Measurements from ENCODE around the gene AGMO.

AGMO gene

GRCh38 chr7:15292138-15292537 is 269.7 kb downstream of the AGMO start:
- H3K27ac ChIP-seq = no peak overlapping the region
- TF ChIP-seq CTCF (IDR thresholded peaks at IDR 0.05; ENCODE audit: low read depth, low read length) = no peak
- DNase-seq = no peak
- H3K4me3 ChIP-seq (ENCODE audit: low read depth, low read length) = no peak overlapping the region
- no peaks in the 10 kb centered on the region for H3K36me3 ChIP-seq
- no peaks in the 10 kb centered on the region for H3K27me3 ChIP-seq (ENCODE audit: insufficient read depth, low read depth, severe bottlenecking)
- H3K9me3 ChIP-seq (ENCODE audit: severe bottlenecking) = no peaks in the 10 kb centered on the region

DNA sequence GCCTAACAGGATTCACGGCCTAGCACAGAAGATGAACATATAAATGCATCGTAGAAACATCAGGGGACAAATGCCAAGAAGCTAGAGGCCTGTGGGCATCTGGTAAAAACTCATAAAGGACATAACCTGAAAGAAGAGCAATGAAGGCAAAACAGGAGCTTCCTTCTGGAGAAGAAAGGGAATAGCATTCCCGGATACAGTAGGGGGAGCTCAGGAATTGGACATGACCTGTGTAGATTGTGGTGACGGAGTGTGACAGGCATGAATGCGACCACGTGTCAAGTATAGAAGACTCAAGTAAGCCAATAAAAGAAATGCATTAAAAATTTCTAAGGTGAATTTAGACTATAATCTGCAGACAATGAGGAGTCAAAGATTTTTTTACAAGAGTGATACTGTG is 270.1 kb downstream of the AGMO start:
- Histone ChIP-seq H3K36me3 (no peaks in the 10 kb centered on the region), H3K9me3 (ENCODE audit: severe bottlenecking) (no peaks in the 10 kb centered on the region), H3K4me3 (ENCODE audit: low read depth, low read length) (no peak overlapping the region), H3K27ac (no peak overlapping the region), H3K27me3 (ENCODE audit: insufficient read depth, low read depth, severe bottlenecking) (no peaks in the 10 kb centered on the region)
- 0 out of 2 replicates have a peak, but pooled peaks have one; percentile 4 for TF ChIP-seq CTCF (IDR thresholded peaks at IDR 0.05; ENCODE audit: low read depth, low read length)
- no peak for DNase-seq

DNA sequence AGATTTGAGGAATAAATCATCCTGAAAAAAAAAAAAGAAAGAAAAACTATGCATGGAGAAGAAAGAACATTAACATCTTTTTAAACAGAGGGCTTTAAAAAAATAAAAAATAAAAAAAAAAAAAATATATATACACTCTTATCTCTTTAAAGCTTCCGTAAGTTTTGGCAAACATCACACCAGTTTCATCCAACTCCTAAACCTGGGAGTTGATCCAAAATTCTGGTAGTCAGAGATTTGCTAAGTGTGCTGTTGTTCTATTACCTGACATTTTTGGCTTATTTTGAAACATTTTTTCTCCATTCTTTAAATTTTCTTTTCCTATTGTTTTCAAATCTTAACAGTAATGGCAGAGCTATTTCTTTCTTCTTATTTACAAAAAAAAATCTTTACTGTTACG is 273.1 kb downstream of the AGMO start:
- no peak for DNase-seq
- H3K36me3 ChIP-seq = no peaks in the 10 kb centered on the region
- no peak overlapping the region for H3K27ac ChIP-seq
- H3K4me3 ChIP-seq (ENCODE audit: low read depth, low read length) = no peak overlapping the region
- H3K9me3 ChIP-seq (ENCODE audit: severe bottlenecking) = no peaks in the 10 kb centered on the region
- H3K27me3 ChIP-seq (ENCODE audit: insufficient read depth, low read depth, severe bottlenecking) = no peaks in the 10 kb centered on the region
- TF ChIP-seq CTCF (IDR thresholded peaks at IDR 0.05; ENCODE audit: low read depth, low read length) = no peak

- H3K4me3 ChIP-seq (ENCODE audit: low read depth, low read length) = no peak overlapping the region
- no peaks in the 10 kb centered on the region for H3K9me3 ChIP-seq (ENCODE audit: severe bottlenecking)
- no peaks in the 10 kb centered on the region for H3K27me3 ChIP-seq (ENCODE audit: insufficient read depth, low read depth, severe bottlenecking)
- H3K27ac ChIP-seq = no peak overlapping the region
- H3K36me3 ChIP-seq = no peaks in the 10 kb centered on the region
- no peak for TF ChIP-seq CTCF (IDR thresholded peaks at IDR 0.05; ENCODE audit: low read depth, low read length)
- DNase-seq = no peak
Measured at GRCh38 chr7:15284396-15284795, 277.4 kb downstream of the AGMO start.

DNA sequence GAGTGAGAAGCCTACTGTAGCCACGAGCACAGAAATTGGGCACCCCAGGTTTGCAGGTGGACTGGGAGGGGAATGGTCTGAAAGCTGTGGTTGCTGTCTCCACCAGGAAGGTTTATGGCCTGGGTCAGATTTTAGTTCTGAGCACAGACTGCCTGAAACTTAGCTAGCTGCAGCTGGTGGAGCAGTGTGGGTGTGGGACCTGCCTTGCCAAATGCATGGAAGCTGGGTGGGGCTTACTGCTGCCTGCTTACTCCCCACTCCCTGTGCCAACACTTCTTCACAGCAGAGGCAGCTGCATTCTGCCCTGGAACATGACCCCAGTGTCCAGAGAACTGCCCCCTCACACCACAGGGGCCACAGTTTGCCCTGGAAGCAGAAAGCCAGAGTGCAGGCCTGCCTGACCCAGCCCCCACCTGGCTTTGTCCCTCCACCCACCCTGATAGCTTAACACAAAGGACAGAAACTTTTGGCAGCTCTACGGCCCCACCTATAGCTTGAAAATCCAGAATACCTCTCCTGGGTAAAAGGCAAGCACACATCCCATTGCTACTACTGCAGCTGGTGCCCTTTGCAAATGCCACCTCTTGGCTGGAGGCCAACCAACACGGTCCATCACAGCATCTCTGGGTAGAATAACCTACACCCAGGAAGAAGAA is 281.6 kb downstream of the AGMO start:
- H3K36me3 ChIP-seq = no peaks in the 10 kb centered on the region
- no peaks in the 10 kb centered on the region for H3K27me3 ChIP-seq (ENCODE audit: insufficient read depth, low read depth, severe bottlenecking)
- H3K9me3 ChIP-seq (ENCODE audit: severe bottlenecking) = peaks cover 3% of the 10 kb centered on the region
- H3K27ac ChIP-seq = no peak overlapping the region
- no peak for TF ChIP-seq CTCF (IDR thresholded peaks at IDR 0.05; ENCODE audit: low read depth, low read length)
- no peak for DNase-seq
- H3K4me3 ChIP-seq (ENCODE audit: low read depth, low read length) = no peak overlapping the region

DNA sequence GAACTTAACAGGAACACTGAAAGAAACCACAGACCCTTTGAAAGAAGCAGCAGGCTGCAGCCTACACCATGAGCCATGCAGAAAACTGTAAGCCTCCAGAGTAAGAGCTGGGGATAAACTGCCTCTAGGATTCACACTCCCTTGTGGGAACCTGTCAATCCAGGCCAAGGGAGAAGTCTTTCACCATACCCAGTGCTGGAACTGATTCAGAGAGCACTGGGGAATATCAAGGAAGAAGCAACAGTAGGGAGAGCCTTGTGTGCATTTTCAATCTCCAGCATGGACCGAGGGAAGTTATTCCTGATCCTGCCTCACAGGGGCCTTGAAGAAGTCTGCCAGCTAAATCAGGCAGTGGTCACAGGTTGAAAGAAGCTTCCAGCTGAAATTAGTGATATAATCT is 282.2 kb downstream of the AGMO start:
- no peak for DNase-seq
- H3K36me3 ChIP-seq = no peaks in the 10 kb centered on the region
- TF ChIP-seq CTCF (IDR thresholded peaks at IDR 0.05; ENCODE audit: low read depth, low read length) = no peak
- no peaks in the 10 kb centered on the region for H3K27me3 ChIP-seq (ENCODE audit: insufficient read depth, low read depth, severe bottlenecking)
- H3K9me3 ChIP-seq (ENCODE audit: severe bottlenecking) = peaks cover 3% of the 10 kb centered on the region
- H3K4me3 ChIP-seq (ENCODE audit: low read depth, low read length) = no peak overlapping the region
- no peak overlapping the region for H3K27ac ChIP-seq

All from WERI-Rb-1 (cell line).